Smooth muscle cell (in vitro differentiated cells): ENCODE results near the gene SNX33. TPM values are rescaled to one million over a fixed set of nuclear protein-coding genes. Genes with fewer than 3 reads are reported as not detected.
A peak's percentile ranks its signal among the peaks of the same experiment; 100 is the strongest.

ENCODE experiments used
- DNase-seq: peaks from one replicate; lab custom pipeline; 2025; ENCODE audit not compliant: unreplicated experiment; lab: John Stamatoyannopoulos, UW
- H2AFZ ChIP-seq: fragments of 200-600 bp; sonication (generic); 2 replicates; pipeline ENCODE4 v1.6.0; 2016; ENCODE audit warnings: antibody characterized with exemption, low read depth, mild to moderate bottlenecking
- H3F3A ChIP-seq: fragments of 200-600 bp; sonication (generic); 2 replicates; pipeline ENCODE4 v1.6.0; 2017; ENCODE audit warnings: antibody characterized with exemption, low read depth
- H3K27ac ChIP-seq: fragments of 200-600 bp; sonication (generic); 2 replicates; pipeline ENCODE4 v1.5.1; 2016; ENCODE audit warnings: low read depth, mild to moderate bottlenecking
- H3K27me3 ChIP-seq: fragments of 200-600 bp; sonication (generic); 2 replicates; pipeline ENCODE4 v1.6.1; 2016; ENCODE audit warnings: low read depth, mild to moderate bottlenecking
- H3K36me3 ChIP-seq: fragments of 200-600 bp; sonication (generic); 2 replicates; pipeline ENCODE4 v1.5.1; 2016; ENCODE audit warnings: low read depth
- H3K4me1 ChIP-seq: fragments of 200-600 bp; sonication (generic); 2 replicates; pipeline ENCODE4 v1.5.1; 2016; ENCODE audit warnings: low read depth
- H3K4me2 ChIP-seq: fragments of 200-600 bp; sonication (generic); 2 replicates; pipeline ENCODE4 v1.6.0; 2016; ENCODE audit warnings: mild to moderate bottlenecking
- H3K4me3 ChIP-seq: fragments of 200-600 bp; sonication (generic); 2 replicates; pipeline ENCODE4 v1.5.1; 2016; ENCODE audit warnings: mild to moderate bottlenecking
- H3K79me2 ChIP-seq: fragments of 200-600 bp; sonication (generic); 2 replicates; pipeline ENCODE4 v1.6.0; 2016; ENCODE audit warnings: low read depth, mild to moderate bottlenecking
- H3K9ac ChIP-seq: fragments of 200-600 bp; sonication (generic); 2 replicates; pipeline ENCODE4 v1.6.0; 2016; ENCODE audit warnings: low read depth
- H3K9me3 ChIP-seq: fragments of 200-600 bp; sonication (generic); replicated peaks from 2 replicates; pipeline ENCODE4 v1.5.1; 2016; ENCODE audit warnings: low read depth
- H4K20me1 ChIP-seq: fragments of 200-600 bp; sonication (generic); 2 replicates; pipeline ENCODE4 v1.6.0; 2016; ENCODE audit warnings: low read depth
- CTCF ChIP-seq: fragments of 200-600 bp; sonication (generic); IDR thresholded peaks from 2 replicates; pipeline ENCODE4 v1.5.1; 2017; ENCODE audit warnings: borderline replicate concordance, mild to moderate bottlenecking, antibody characterized with exemption; ENCODE audit not compliant: insufficient read depth, poor library complexity, severe bottlenecking
- WGBS: methylation state at CpG from one replicate; pipeline ENCODE4 v1.1.7; 2016; ENCODE audit warnings: low lambda C conversion rate; 5-methylcytosine and 5-hydroxymethylcytosine counted together
- polyA plus RNA-seq: library from polyadenylated mRNA; unstranded; fragments of >200 nt; fragmentation: Nextera tagmentation; extraction: Ambion mirVana; gene quantifications from 2 replicates; pipeline ENCODE4 v1.2.1, GENCODE V29; 2016
- total RNA-seq: library from RNA; depleted of rRNA; stranded (reverse); fragments of >200 nt; gene quantifications from 2 replicates; pipeline ENCODE4 v1.2.3, GENCODE V29; 2014

Gene SNX33
- total and polyA plus RNA-seq, 2 experiments from 2014 or later = 13.6 to 14.2 TPM

- H3K27ac ChIP-seq = peak overlapping the region; percentile 85
- no peaks in the 10 kb centered on the region for H3K36me3 ChIP-seq
- H3K79me2 ChIP-seq = no peaks in the 10 kb centered on the region
- no peaks in the 10 kb centered on the region for H3K27me3 ChIP-seq
- H3K4me1 ChIP-seq = peaks cover 32% of the 10 kb centered on the region
- no peaks in the 10 kb centered on the region for H3K9me3 ChIP-seq
- H2AFZ ChIP-seq = no peak overlapping the region
- DNase-seq = no peak
- H4K20me1 ChIP-seq = no peaks in the 10 kb centered on the region
- H3F3A ChIP-seq = peaks cover 19% of the 10 kb centered on the region
- H3K4me2 ChIP-seq = no peak overlapping the region
- H3K4me3 ChIP-seq = no peak overlapping the region
- WGBS = 80% methylated on average over 14 of the region's 14 CpGs
- TF ChIP-seq CTCF = no peak
- H3K9ac ChIP-seq = peak overlapping the region; percentile 71
Measured at GRCh38 chr15:75669191-75669878, 21.6 kb downstream of the SNX33 start.

- no peak for DNase-seq
- no peaks in the 10 kb centered on the region for H4K20me1 ChIP-seq
- peak overlapping the region; percentile 2 for H3K9ac ChIP-seq
- no peaks in the 10 kb centered on the region for H3K9me3 ChIP-seq
- no peak overlapping the region for H3K4me3 ChIP-seq
- no peak for TF ChIP-seq CTCF
- peaks cover 32% of the 10 kb centered on the region for H3K4me1 ChIP-seq
- WGBS = 84% methylated on average over 6 of the region's 6 CpGs
- no peaks in the 10 kb centered on the region for H3K36me3 ChIP-seq
- H3K27me3 ChIP-seq = no peaks in the 10 kb centered on the region
- H3K27ac ChIP-seq = peak overlapping the region; percentile 85
- H3K79me2 ChIP-seq = no peaks in the 10 kb centered on the region
- H3F3A ChIP-seq = peaks cover 22% of the 10 kb centered on the region
- no peak overlapping the region for H3K4me2 ChIP-seq
- no peak overlapping the region for H2AFZ ChIP-seq
Measured at GRCh38 chr15:75669879-75670212, 22.1 kb downstream of the SNX33 start.

GRCh38 chr15:75671730-75672602, 24.3 kb downstream of the SNX33 start:
- no peaks in the 10 kb centered on the region for H3K36me3 ChIP-seq
- WGBS = 75% methylated on average over 11 of the region's 11 CpGs
- no peak overlapping the region for H3K4me3 ChIP-seq
- H3K27me3 ChIP-seq = no peaks in the 10 kb centered on the region
- TF ChIP-seq CTCF = no peak
- no peak for DNase-seq
- H3K27ac ChIP-seq = peak overlapping the region; percentile 98
- H3K4me2 ChIP-seq = peak overlapping the region; percentile 71
- H3K9me3 ChIP-seq = no peaks in the 10 kb centered on the region
- H3K79me2 ChIP-seq = no peaks in the 10 kb centered on the region
- H3F3A ChIP-seq = peaks cover 22% of the 10 kb centered on the region
- no peak overlapping the region for H2AFZ ChIP-seq
- H4K20me1 ChIP-seq = no peaks in the 10 kb centered on the region
- peaks cover 32% of the 10 kb centered on the region for H3K4me1 ChIP-seq
- peak overlapping the region; percentile 83 for H3K9ac ChIP-seq
